GM18511 (cell line): ENCODE data around the gene COL21A1.

Experiments used
- ATAC-seq: cut with Tn5 transposase; IDR thresholded peaks from one replicate; pipeline ENCODE4 v1.9.1; 2021; ENCODE audit warnings: mild to moderate bottlenecking, moderate library complexity; ENCODE audit not compliant: unreplicated experiment

COL21A1 gene

DNA sequence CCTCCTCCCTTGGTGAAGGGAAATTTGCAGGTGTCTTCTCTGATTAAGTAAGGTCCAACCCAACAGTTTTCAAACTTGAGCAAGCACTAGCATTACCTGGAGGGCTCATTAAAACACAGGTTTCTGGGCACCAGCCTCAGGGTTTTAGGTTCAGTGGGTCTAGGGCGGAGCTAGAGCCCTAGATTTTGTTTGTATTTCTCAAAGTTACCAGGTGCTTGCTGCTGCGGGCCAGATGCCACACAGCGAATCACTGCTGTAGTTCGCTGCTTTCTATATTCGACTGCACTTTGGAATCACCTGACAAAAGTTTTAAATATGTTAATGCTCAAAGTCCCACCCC, 869 bp downstream of the COL21A1 start:
- no peak for ATAC-seq

GRCh38 chr6:56245903-56246351, 1.5 kb downstream of the COL21A1 start:
- no peak for ATAC-seq

DNA sequence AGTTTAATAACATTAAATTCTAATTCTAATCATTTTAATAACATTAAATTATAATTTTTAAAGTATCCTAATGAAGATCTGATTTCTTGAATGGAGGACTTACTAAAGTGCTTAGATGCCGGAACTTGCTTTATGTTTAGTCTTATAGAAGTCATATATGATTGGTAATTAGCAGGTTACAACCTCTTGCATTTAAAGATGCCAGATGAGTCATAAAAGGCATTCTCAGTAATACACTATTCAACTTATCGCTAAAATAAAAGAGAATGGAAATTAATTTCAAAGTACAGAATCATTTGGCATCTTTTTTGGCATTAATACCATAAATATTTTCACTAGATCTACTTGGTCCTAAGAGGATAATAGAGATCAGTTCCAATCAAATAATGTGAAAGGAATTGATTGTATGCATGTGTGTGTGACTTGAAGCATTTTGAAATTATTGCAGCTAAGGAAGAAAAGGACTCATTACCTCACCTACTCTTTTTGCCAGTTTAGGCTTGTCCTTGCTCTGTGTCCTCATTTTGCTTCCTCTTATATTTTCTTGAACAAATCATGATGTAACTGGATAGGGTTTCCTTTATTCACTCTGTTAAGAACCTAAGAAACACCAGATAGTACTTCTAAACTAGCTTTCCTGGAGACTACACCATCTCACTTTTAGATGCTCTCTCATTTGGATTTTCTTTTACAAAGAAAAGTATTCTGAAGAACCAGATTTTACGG, 2.7 kb downstream of the COL21A1 start:
- no peak for ATAC-seq

DNA sequence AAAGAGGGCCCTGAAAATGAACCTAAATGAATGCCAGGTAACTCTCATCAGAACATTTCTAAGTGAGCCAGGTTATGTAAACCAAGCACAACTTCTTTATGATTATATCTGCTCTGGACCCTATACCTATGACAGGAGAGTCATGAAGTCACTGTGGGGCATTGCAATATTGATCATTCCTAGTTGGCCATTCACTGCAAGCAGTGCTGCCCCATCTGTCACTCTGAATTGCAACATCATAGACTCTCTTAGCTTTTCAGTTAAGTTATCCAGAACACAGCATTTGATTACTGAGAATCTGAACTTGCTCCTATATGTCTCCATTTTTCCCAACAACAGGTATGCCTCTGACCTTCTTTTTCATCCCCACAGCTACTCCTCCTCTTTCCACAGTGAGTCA, 3.3 kb downstream of the COL21A1 start:
- ATAC-seq = no peak

- ATAC-seq = peak; percentile 64
Measured at GRCh38 chr6:56243518-56244070, 3.8 kb downstream of the COL21A1 start.

DNA sequence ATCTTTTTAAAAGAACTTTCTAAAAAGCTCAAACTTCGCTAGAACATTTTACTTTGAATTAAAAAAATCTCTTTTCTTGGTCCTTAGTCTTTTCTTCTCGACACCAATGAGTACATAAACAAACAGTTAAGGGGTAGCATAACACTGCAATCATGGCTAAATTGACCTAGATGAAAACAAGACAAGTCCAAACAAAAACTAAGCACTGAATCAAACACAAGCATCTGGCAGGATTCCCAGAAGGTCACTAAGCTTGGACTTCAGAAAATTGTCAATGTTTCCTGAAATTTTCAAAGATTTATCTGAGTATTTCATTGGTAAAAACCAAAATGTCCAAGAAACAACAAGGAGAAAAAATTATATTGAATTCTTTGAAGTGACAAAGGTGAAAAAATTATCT, 5.0 kb downstream of the COL21A1 start:
- no peak for ATAC-seq

DNA sequence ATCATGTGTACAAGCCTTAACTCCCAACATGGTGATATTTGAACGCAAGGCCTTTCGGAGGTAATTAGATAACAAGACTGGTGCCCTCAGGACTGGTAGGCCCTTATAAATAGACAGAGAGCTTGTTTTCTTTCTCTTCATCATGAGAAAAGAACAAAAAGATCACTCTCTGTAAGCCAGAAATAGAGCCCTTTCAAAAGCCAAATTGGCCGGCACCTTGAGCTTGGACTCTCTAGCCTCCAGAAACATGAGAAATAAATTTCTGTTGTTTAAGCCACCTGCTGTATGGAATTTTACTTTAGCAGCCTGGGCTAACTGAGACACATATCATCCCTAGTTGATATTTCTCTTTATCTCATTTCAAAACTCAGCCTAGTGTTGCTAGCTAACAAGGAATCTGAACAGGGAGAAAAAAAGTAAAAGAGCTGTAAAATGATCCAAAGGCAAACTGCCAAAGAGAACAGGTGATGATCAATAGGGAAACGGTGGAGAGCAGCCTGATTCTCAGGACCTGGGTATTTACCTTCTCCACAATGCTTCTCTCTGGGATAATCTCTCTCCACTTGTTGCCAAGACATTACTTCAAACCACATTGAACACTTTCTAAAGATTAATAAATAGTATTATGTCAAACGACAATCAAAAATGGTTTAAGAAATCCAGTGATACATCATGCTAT, 6.1 kb downstream of the COL21A1 start:
- no peak for ATAC-seq

GRCh38 chr6:56238352-56238751, 9.0 kb downstream of the COL21A1 start:
- ATAC-seq = no peak

GRCh38 chr6:56235245-56235644, 12.1 kb downstream of the COL21A1 start:
- no peak for ATAC-seq

DNA sequence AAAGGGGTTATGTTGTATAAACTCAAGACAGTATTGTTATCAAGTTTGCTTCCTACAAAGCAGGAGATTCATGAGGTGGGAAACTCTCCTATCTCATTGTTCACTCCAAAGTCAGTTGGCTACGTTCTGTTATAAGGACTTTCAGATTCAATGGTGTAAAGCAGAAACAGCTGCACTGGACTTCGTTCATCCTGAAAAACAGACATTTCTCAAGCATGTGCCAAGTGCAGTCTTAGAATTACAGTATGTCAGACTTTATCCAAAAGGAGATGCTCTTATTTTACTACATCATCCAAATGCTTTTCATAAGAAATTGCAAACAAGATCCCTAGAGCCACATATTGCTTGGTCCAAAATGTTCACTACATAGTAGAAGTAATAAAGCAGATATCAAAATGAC, 14.9 kb downstream of the COL21A1 start:
- no peak for ATAC-seq

GRCh38 chr6:56231827-56232226, 15.6 kb downstream of the COL21A1 start:
- no peak for ATAC-seq

GRCh38 chr6:56230976-56231566, 16.3 kb downstream of the COL21A1 start:
- no peak for ATAC-seq

DNA sequence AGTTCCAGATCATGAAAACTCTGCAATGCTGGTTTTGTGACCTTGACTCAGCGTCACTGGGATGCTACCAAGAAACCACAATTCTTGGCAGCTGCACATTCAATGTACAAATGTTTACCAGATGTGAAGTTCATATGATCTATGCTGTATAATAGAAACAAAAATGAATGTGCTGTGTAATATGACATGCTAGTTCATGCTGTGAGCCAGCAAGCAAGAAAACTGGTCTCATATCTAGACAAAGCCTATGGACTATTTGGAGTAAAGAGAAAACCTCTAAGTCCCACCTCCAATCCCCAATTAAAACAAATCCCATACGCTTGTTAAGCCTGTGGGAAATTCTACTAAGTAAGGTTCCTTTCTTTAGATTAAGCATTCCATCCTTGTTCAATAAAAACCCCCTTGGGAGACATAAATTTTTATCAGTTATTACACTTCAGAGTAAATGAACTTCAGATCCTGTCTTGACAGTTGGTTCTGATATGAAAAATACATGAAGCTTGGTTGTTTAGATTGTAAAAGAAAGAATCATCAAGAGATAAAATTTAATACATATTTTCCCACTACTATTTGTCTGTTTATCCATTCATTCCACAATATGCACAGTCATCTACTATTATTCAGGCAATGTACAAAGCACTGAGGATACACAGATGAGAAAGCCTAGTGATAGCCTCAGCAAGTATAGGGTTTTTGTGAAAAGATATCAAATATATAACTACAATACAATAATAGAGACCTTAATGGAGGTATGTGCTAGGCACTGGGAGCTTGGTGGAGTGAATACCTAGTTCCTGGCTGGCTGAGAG, 20.1 kb downstream of the COL21A1 start:
- no peak for ATAC-seq

DNA sequence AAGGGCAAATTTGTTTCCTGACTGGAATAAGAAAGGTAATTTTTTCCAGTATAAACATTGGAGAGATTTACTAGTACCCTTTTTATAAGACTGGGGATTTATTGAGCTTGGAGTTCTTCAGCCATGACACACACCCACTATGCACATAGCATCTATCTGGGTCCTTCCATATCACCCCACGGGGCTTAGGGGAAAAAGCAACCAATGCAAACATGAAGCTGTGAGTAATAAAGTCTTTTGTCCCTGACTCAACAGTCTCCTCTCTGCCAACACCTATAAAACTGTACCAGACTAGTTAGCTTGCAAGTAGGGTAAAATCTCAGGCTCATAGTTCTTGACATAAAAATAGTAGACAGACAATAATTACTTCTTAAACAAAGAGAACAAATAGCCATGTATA, 23.4 kb downstream of the COL21A1 start:
- ATAC-seq = no peak

GRCh38 chr6:56222499-56222898, 24.9 kb downstream of the COL21A1 start:
- ATAC-seq = no peak

DNA sequence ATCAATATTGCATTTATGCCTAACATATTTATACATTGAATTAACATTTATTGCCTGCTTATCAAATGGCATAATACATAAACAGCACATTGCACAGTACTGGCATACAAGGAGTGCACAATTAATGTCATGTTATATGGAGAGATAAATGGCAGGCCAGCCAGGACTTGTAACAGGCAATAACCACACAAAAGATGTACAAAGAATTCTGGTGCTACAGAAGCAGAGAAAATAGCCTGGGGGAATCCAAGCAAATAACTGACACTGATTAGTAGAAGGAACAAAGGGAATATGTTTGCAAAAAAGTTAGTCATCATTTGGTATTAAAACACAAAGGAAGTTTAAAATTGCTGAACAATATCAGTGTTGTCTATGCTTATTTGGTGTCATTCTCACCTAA, 27.3 kb downstream of the COL21A1 start:
- no peak for ATAC-seq

- no peak for ATAC-seq
Measured at GRCh38 chr6:56214703-56215101, 32.7 kb downstream of the COL21A1 start.

DNA sequence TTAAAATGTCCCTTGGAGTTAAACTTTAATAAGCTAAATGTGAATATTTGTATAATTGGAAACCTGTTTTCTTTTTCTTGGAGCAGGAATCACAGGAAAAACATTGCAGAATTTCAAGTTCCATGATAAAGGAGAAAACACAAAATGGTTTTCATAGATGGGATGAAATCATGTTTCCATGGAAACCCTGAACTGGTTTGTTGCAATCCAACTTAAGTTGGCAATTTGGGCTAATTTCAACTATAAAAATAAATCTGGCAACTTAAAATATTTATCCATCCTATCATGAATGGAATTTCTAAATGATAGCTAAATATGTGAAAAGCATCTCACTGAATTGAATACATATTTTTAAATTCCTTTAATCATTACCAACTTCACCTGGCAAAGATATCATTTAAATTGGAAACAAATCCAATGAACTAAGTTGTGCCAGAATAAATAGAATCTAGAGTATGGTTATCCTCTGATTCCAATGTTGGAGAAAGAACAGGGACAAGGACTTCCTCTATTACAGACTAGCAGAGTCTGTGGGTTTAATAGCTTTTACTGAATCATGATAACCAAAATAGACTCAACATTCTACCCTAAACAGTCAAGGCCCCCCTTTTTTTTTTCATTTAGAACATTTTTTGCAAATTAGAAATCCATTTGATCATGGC, 33.2 kb downstream of the COL21A1 start:
- no peak for ATAC-seq

DNA sequence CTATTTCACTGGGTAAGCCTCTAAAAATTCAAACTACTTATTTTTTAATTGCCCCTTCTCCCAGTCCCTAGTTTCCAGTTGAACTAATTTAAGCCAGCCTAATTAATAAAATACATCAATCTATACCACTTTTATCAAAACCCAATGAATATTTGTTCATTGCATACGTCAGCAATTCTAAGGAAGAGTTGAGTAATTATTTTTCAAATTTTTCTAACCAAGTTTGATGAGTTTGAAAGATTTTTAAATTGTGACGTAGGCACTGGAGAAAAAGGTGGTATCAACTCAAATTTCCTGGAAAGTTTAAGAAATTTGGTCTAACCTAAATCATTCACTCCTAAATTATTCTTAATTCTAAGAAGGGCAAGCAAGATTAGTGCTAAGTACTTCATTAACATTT, 35.7 kb downstream of the COL21A1 start:
- ATAC-seq = no peak

DNA sequence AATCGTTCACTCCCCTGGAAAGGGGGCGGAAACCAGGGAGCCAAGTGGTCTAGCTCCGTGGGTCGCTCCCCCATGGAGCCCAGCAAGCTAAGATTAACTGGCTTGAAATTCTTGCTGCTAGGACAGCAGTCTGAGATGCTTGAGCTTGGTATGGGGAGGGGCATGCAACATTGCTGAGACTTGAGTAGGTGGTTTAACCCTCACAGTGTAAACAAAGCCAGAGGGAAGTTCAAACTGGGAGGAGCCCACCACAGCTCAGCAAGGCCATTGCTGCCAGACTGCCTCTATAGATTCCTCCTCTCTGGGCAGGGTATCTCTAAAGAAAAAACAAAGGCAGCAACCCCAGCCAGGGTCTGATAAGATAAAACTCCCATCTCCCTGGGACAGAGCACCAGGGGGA, 43.2 kb downstream of the COL21A1 start:
- ATAC-seq = no peak

- ATAC-seq = no peak
Measured at GRCh38 chr6:56199956-56200355, 47.4 kb downstream of the COL21A1 start.
